Glomerular endothelial cell (primary cell): ENCODE data around the gene CARTPT. TPM values are rescaled to one million over a fixed set of nuclear protein-coding genes. Genes with fewer than 3 reads are reported as not detected.

Source experiments
- DNase-seq: peaks from one replicate; pipeline ENCODE4 v3.0.0-alpha.2; 2011; ENCODE audit warnings: low read depth, low spot score; ENCODE audit errors: extremely low read depth
- total RNA-seq: library from RNA; depleted of rRNA; stranded (reverse); fragments of >200 nt; gene quantifications from 2 replicates; pipeline ENCODE4 v1.2.3, GENCODE V29; 2015

CARTPT gene
- total RNA-seq, 1 donor from 2014 or later: not detected

DNA sequence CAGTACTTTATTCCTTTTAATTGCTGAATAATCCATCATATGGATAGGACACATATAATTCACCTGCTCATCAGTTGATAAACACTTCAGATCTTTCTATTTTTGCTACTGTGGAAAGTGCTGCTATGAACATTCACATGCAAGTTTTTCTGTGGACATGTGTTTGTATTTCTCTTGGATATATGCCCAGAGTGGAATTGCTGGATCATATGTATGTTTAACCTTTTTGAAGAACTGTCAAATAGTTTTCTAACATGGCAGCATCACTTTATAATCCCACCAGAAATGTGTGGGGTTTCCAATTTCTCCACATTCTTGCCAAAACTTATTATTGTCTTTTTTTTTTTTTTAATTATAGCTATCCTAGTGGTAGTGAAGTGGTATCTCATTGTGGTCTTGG lies 15.1 kb downstream of the CARTPT start:
- no peak for DNase-seq

DNA sequence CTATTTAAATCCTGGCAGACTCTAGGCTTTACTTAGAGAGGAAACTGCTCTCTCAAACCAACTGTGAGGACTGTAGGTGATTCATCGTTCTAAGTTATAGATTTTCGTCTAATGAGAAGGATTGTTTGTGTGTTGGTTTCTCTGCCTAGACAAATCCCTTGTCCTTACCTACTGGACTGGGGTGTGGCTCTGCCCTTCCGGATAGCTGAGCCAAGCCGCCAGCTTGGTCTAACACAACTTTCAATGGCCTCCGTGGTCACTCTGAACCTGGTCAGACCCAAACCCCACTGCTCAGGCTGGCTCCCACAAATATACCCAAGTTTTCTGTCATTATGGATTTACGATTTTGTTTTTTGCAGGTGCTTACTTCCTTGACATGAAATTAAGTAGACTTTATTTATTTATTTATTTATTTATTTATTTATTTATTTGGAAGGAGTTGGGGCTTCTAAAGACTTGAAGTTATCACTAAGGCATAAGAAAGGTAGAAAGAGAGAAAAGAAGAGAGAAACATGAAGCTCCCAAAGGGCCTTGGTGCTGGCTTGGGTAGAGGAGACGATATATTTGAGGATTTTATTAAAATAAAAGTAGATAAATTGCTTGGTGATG lies 19.0 kb downstream of the CARTPT start:
- no peak for DNase-seq

DNA sequence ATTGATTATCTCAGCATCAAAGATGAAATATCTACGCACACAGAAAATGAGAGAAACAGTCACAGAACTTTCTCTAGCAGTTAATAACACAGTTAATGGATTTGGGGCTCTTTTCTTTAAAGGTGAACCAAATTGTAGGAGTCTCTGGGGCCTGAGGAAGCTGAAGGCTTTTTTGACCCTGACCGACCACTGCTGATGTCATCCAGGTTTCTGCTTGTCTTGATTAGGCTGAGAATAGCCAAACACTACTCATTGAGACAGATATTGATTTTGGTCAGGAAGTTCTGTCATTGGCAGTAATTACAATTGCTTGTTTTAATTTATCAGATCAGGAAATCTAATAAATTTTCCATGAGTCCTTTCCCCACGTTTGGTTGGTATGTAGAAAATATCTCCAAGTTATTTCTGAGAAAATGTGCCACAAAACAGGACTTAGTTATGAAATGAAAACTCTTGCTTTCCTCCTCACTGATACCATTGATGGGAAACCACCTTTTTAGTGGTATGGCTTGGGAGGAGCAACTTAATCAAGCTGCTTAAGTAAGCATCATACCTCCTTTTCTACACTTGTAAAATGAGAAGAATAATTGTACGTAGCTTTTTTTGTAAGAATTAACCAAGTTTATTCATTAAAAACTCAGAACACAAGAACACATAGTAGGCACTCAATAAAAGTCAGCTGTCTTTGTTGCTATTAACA lies 19.7 kb downstream of the CARTPT start:
- no peak for DNase-seq

DNA sequence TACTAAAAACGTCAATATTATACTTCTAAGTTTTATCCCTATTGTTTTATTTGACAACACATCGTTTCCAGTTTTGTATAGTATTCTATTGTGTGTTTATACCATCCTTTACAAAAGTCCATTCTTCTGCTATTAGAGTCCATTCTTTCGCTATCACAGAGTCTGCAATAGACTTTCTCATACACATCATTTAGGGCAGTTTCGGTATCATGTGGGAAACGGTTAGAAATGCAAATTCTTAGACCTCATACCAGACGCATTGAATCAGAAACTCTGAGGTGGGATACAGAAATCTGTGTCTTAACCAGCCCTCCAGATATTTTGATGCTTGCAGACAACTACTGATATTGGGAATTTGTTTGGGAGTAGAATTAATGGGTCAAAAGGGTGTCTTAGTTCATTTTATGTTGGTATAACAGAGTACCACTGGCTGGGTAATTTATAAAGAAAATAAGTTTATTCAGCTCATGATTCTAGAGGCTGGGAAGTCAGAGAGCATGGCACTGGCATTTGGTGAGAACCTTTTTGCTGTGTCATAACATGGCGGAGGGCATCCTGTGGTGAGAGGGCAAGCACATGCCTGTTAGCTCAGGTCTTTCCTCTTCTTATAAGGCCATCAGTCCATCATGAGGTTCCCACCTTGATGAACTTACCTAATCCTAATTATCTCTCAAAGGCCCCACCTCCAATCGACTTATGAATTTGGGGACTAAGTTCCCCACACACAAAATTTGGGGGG lies 21.1 kb downstream of the CARTPT start:
- no peak for DNase-seq

DNA sequence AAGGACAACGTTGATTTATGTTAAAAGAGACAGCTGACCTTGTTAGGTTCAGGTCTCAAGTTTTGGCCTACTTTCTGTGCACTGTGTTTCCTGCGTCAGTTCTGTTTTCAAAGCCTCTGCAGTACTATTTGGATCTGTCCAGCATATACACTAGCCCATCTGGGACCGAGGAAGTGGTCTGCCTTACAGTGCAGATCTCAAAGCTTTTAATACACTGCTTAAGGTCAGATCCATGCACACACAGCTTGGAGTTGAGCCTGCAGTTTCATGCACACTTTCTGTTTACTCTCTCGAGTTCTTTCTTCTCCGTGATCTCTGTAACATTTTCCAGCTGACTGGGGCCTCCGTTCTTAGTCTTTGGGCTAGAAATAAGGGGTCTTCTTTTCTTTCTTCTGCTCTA lies 24.1 kb downstream of the CARTPT start:
- DNase-seq: no peak

DNA sequence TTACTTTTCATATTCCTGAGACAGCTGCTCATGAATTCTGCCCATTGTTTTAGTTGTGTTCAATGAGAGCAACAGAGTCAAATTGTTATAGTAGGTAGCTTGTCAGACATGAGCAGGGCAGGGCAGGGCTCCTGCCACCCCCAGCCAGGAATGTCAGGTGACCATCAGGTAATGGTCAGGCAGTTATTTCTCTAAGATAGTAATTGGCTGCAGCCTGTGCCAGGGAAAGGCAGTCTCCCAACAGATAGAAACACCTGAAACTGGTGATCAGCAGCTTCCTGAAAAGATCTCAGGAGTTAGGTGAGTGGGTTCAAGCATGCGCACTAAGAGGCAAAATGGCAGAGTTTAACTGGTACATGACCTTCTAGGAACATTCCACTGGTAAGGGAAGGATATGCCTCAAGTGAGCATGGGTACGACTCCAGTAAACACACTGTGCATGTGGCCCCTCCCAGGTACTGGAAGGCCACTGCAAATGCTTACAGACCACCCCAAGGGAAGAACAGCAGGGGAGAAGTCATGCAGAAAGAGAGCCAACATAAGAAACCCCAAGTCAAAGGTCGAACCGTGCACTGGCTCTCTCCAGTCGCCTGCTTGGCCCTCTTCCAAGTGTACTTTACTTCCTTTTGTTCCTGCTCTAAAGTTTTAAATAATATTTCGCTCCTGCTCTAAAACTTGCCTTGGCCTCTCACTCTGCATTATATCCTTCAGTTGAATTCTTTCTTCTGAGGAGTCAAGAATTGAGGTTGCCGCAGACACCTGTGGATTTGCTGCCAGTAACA lies 25.1 kb downstream of the CARTPT start:
- no peak for DNase-seq

DNA sequence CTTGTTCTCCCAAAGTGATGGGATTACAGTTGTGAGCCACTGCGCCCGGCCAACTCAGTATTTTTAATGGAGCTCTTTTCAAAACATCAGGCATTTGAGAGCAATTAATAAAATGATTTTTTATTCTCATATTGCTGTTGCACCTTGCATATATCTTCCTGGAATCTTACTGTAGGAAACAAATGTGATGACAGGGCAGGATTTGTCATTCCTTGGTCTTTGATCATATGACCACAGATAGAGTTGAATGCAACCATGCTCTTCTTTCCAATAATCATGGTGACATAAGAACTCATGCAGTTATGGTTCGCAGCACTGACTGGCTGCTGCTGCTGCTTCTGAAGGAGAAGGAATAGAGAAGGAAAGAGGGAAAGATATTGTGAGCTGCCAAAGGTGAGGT lies 28.1 kb downstream of the CARTPT start:
- no peak for DNase-seq

DNA sequence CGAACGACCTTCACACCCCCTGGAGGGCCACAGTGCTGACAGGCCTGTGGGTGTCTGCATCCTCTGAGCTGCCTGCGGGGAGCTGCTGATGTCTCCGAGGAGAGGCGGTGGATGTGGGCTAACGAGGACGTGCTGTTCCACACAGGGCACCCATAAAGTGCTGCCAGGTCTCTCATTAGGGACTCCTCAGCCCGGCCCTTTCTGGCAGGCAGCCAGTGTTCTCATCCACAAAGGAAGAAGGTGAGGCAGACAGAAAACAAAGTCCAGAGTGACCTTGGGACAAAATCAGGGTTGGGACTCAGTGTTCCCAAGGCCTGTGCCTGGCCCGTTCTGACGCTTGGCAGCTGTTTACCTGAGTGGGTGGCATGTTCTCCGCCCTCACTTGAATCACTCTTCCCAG lies 29.3 kb downstream of the CARTPT start:
- DNase-seq: no peak

DNA sequence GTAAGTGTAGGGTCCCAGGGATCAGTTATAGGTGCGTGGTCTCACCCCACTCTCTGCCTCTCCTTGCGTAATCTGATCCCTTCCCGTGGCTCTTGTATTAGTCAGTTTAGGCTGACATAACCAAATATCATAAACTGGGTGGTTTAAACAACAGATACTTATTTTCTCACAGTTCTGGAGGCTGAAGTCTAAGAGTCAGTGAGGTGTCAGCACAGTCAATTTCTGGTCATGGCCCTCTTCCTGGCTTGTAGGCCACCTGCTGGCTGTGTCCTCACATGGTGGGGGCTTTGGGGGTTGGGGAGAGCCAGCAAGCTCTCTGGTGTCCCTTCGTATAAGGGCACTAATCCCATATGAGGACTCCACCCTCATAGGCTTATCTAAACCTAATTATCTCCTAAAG lies 32.3 kb downstream of the CARTPT start:
- DNase-seq: no peak

DNA sequence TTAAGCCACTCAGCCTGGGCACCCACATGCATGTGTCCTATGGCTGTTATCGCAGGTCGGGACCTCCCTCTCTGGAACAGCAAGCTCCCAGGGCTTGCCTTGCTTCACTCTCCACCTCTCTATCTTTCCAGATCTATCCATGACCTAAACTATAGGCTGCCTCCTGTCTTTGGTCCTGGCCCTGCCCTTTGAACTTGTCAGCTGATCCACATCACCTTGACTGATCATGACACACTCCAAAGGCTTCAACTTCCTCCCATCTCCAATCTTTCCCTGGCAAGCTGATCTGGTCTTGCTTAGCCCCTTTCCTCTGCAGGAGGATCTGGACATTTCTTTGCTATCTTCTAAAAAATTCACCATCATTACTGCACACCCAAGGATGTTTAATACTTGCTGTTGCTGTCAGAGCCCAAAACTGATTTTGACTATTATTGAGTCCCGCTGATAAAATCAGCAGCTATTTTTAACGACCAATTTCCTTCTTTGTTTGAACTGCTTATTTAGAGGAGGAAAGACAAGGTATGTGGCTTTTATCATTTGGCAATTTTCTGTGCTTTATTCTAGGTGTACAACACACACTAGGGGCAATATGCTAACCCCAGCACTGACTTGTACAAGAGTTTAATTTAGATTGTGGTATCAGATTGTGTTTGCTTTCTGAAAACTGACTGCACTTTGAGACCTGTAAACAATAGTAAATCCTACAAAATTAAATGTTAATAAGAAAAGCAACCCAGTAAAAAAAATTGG lies 33.5 kb downstream of the CARTPT start:
- no peak for DNase-seq

DNA sequence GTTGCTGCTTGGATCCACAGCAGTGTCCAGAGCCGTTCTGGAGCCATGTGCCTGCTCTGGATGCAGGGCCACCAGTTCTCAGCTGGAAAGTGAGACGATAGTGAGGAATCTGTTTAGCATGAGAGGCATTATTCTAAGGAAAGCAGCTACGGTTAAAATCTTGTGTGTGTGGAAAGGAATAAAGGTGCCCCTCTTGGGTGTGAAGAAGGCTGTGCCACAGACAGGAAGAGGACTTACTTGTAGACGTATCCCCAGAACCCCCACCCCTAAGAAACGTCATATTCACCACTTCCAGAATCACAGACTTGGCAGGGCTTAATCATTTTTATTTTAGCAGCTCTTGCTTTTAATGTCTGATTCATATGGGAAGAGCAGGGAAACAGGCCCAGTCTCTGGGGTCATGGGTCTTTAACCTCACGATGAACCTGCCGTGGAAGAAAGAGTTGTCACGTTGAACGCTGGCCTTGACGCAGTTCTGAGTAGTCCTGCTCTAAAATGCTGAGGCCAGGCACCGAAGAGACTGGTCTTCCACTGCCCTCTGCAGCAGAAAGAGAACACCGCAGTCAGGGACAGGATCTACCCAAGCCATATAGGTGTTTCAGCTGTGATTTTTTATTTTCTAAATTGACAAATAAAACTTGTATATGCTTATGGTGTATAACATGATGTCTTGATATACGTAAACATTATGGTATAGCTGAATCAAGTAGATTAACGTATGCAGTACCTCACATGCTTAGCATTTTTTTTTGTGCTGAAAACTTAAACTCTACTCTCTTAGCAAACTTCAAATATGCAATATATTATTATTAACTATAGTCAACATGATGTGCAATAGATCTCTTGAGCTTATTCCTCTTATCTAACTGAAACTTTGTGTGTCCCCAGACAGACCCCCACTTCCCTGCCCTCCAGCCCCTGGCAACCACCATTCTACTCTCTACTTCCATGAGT lies 38.8 kb downstream of the CARTPT start:
- peak; percentile 61 for DNase-seq

DNA sequence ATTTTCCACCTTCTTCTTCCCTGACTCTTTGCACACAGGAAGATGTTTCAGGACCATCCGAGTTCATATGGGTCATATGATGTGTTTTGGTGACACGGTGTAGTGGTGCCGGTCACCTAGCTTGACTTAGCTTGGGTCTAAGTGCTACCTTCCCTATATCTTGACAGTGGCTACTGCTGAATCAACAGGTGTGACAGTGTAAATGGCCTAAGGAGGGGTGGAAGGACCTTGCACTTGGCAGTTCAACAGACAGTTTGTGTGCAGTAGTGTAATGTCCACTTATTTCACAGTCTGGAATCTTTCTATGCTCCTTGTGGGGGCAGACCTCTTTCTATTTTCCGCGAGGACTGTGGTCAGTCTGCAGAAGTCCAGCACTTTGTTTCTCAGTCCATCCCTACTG lies 43.8 kb downstream of the CARTPT start:
- no peak for DNase-seq

DNA sequence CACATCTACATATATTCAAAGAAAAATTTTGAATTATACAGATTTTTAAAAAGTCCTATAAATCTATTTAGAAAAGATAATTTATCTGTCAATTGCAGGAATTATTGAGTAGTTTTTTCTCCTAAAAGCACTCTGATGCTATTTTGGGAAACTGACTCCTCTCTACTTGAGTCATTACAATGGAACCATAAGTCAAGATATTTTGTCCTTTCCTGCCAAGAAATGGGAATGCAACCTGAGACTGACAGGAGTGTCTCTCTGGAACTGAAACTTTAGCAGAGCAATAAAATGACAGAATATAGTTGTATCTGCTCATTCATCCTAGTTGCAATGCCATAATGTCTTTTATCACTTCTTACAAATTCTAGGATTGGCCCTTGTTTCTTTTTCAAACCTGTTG lies 48.6 kb downstream of the CARTPT start:
- no peak for DNase-seq

DNA sequence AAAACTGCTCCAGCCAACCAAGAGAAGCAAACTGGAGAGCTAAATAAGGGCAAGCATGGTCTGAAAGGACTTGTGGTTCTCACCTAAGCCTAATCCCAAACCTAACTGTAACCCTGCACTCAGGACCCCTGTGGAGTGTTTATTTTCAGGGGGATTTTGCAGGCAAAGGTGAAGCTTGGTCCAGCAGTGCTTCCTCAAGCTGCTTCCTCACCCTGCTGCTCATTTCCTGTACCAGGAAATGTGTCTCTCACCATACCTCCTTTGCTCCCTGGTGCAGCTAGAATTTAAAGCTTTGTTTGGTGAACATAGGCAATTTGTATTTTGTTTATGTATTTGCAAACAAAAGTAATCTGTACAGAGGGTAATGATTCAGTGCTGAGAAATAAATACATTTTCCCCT lies 50.2 kb downstream of the CARTPT start:
- no peak for DNase-seq

DNA sequence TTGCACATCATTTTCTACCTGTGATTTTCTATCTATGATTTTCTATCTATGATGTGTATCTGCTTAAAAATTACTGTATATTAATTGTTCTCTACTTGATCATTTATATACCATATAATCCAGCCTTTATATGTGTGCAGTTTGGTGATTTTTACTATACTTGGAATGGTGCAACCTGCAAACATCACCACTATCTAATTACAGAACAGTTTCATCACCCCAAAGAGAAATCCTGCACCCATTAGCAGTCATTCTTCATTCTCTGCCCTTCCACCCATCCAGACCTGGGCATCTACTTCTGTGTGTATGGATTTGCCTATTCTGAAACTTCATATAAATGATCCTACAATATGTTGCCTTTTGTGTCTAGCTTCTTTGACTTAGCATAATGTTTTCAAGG lies 51.3 kb downstream of the CARTPT start:
- no peak for DNase-seq
